PC-9 (cell line): Measurements from ENCODE around the gene OSTM1. TPM values are rescaled to one million over a fixed set of nuclear protein-coding genes. Genes with fewer than 3 reads are reported as not detected.

Source experiments
- BruUV-seq: library from RNA; stranded (reverse); fragments of 400-500 nt; replicated peaks from 2 replicates; lab custom pipeline; 2021; lab: Mats Ljungman, UMichigan
- CTCF ChIA-PET: fragments of 300-600 bp; sonication (Branson Sonifier 250); formaldehyde crosslinking; loops from one replicate; lab custom pipeline; 2022; ENCODE audit warnings: antibody characterized with exemption; lab: Charles Lee
- POLR2A ChIA-PET: fragments of 300-600 bp; sonication (Branson Sonifier 250); formaldehyde crosslinking; loops from one replicate; lab custom pipeline; 2022; ENCODE audit warnings: antibody characterized with exemption; ENCODE audit not compliant: unreplicated experiment; lab: Charles Lee
- DNase-seq, 2 experiments: peaks; one replicate each; pipeline versions ENCODE4 v3.0.0 to v3.0.0-alpha.2; 2015 to 2022; ENCODE audit warnings: mixed read lengths in 1 of 2
- H2AFZ ChIP-seq: fragments of 200-600 bp; sonication (generic); 2 replicates; pipeline ENCODE4 v1.8.1; 2017; ENCODE audit warnings: antibody characterized with exemption
- H3F3A ChIP-seq: fragments of 200-600 bp; sonication (generic); 2 replicates; pipeline ENCODE4 v1.8.1; 2017; ENCODE audit warnings: antibody characterized with exemption, mild to moderate bottlenecking, low read depth; ENCODE audit not compliant: insufficient read depth
- H3K27ac ChIP-seq: fragments of 200-600 bp; sonication (generic); 2 replicates; pipeline ENCODE4 v1.6.1; 2016; ENCODE audit warnings: mixed run types
- H3K27me3 ChIP-seq: fragments of 200-600 bp; sonication (generic); 2 replicates; pipeline ENCODE4 v1.6.1; 2016; ENCODE audit warnings: low read depth, mixed run types; ENCODE audit not compliant: insufficient read depth
- H3K36me3 ChIP-seq: fragments of 200-600 bp; sonication (generic); 2 replicates; pipeline ENCODE4 v1.6.1; 2016; ENCODE audit warnings: low read depth, mixed run types
- H3K4me1 ChIP-seq: fragments of 200-600 bp; sonication (generic); replicated peaks from 2 replicates; pipeline ENCODE4 v1.6.1; 2016; ENCODE audit warnings: mixed run types; ENCODE audit not compliant: insufficient read depth
- H3K4me2 ChIP-seq: fragments of 200-600 bp; sonication (generic); 2 replicates; pipeline ENCODE4 v1.6.1; 2017; ENCODE audit warnings: mixed run types
- H3K4me3 ChIP-seq: fragments of 200-600 bp; sonication (generic); 2 replicates; pipeline ENCODE4 v1.6.1; 2016; ENCODE audit warnings: mixed run types
- H3K79me2 ChIP-seq: fragments of 200-600 bp; sonication (generic); 2 replicates; pipeline ENCODE4 v1.6.1; 2017; ENCODE audit warnings: low read depth, mixed run types
- H3K9me2 ChIP-seq: fragments of 200-600 bp; sonication (generic); 2 replicates; pipeline ENCODE4 v1.8.1; 2017; ENCODE audit warnings: mild to moderate bottlenecking; ENCODE audit not compliant: insufficient read depth
- H3K9me3 ChIP-seq: fragments of 200-600 bp; sonication (generic); 2 replicates; pipeline ENCODE4 v1.8.1; 2016; ENCODE audit warnings: low read depth; ENCODE audit not compliant: insufficient read depth
- H4K20me1 ChIP-seq: fragments of 200-600 bp; sonication (generic); 2 replicates; pipeline ENCODE4 v1.8.1; 2017; ENCODE audit not compliant: insufficient read depth
- EZH2 ChIP-seq: fragments of 200-600 bp; sonication (generic); IDR thresholded peaks from 2 replicates; pipeline ENCODE4 v1.8.0; 2017; ENCODE audit warnings: antibody characterized with exemption, low read depth
- intact Hi-C: fragments of 100-400 bp; cut with micrococcal nuclease; formaldehyde crosslinking; loops from one replicate; pipeline ENCODE4 v1.10.0; 2022; ENCODE audit not compliant: unreplicated experiment
- total RNA-seq: library from RNA; stranded (reverse); gene quantifications from 2 replicates; pipeline ENCODE4 v1.2.3, GENCODE V29; 2021
- TF ChIP-seq, protein P1 (sequence below): fragments of 200-600 bp; sonication (generic); conservative IDR thresholded peaks from 2 replicates; pipeline ENCODE4 v1.6.1; 2017; ENCODE audit warnings: mixed run types, antibody characterized with exemption, mild to moderate bottlenecking, moderate library complexity

The OSTM1 gene
- total RNA-seq, 1 experiment from 2014 or later = 13.7 TPM

GRCh38 chr6:108051481-108051880 is 23.1 kb downstream of the OSTM1 start:
- ChIA-PET CTCF (no interaction called here), POLR2A (no interaction called here)
- TF ChIP-seq, protein P1, sequence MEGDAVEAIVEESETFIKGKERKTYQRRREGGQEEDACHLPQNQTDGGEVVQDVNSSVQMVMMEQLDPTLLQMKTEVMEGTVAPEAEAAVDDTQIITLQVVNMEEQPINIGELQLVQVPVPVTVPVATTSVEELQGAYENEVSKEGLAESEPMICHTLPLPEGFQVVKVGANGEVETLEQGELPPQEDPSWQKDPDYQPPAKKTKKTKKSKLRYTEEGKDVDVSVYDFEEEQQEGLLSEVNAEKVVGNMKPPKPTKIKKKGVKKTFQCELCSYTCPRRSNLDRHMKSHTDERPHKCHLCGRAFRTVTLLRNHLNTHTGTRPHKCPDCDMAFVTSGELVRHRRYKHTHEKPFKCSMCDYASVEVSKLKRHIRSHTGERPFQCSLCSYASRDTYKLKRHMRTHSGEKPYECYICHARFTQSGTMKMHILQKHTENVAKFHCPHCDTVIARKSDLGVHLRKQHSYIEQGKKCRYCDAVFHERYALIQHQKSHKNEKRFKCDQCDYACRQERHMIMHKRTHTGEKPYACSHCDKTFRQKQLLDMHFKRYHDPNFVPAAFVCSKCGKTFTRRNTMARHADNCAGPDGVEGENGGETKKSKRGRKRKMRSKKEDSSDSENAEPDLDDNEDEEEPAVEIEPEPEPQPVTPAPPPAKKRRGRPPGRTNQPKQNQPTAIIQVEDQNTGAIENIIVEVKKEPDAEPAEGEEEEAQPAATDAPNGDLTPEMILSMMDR = no peak
- no peak for TF ChIP-seq EZH2
- no peak overlapping the region for H3K4me2 ChIP-seq
- H3K4me1 ChIP-seq = no peaks in the 10 kb centered on the region
- H3K79me2 ChIP-seq = no peaks in the 10 kb centered on the region
- H3K27me3 ChIP-seq = no peaks in the 10 kb centered on the region
- intact Hi-C loops = no loop called here
- no peaks in the 10 kb centered on the region for H3K9me2 ChIP-seq
- DNase-seq = no peak
- H3K9me3 ChIP-seq = no peaks in the 10 kb centered on the region
- H3F3A ChIP-seq = peaks cover 13% of the 10 kb centered on the region; the same call in 1 of the 2 replicates
- H2AFZ ChIP-seq = no peak overlapping the region
- no TSS peak for BruUV-seq
- no peak overlapping the region for H3K27ac ChIP-seq
- H3K36me3 ChIP-seq = no peaks in the 10 kb centered on the region
- no peak overlapping the region for H3K4me3 ChIP-seq
- H4K20me1 ChIP-seq = peaks cover 6% of the 10 kb centered on the region; the same call in 1 of the 2 replicates

DNA sequence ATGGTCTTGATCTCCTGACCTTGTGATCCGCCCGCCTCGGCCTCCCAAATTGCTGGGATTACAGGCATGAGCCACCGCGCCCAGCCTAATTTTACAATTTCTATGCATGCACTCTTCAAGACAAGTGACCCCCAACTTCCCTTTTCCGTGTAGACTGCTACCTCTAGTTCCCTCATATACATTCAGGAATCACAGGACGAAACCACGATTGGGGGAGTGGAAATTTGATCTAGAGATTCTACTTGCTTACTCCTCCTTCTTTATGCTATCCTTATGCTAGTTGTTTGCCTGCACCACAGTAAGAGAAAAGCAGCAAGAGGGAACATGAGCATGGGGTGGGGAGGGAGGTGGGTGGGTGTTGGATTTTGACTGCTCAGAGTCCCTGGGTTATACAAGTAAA is 34.9 kb downstream of the OSTM1 start:
- no TSS peak for BruUV-seq

GRCh38 chr6:108036884-108037283 is 37.7 kb downstream of the OSTM1 start:
- POLR2A ChIA-PET = interaction anchor here (0.7 kb wide), 1 partner anchor 754 kb away, joined by 3 read pairs; no protein-coding TSS in a partner anchor

More for the DNA sequence above, 34.9 kb downstream of the OSTM1 start:
- Histone ChIP-seq H4K20me1 (no peaks in the 10 kb centered on the region), H3K27me3 (no peaks in the 10 kb centered on the region), H3K79me2 (no peaks in the 10 kb centered on the region), H3K4me2 (no peak overlapping the region), H3K4me3 (no peak overlapping the region), H3F3A (no peaks in the 10 kb centered on the region), H3K27ac (no peak overlapping the region), H3K4me1 (no peaks in the 10 kb centered on the region), H3K9me3 (no peaks in the 10 kb centered on the region), H3K9me2 (no peaks in the 10 kb centered on the region), H3K36me3 (0 out of 2 replicates have a peak, but pooled peaks cover 5% of the 10 kb centered on the region), H2AFZ (no peak overlapping the region)
- POLR2A ChIA-PET = no interaction called here
- CTCF ChIA-PET = no interaction called here
- TF ChIP-seq, protein P1 = no peak
- TF ChIP-seq EZH2 = no peak
- DNase-seq = no peak
- intact Hi-C loops = no loop called here

More at GRCh38 chr6:108036884-108037283, 37.7 kb downstream of the OSTM1 start:
- Histone ChIP-seq H3K36me3 (no peaks in the 10 kb centered on the region), H4K20me1 (no peaks in the 10 kb centered on the region), H3K9me3 (no peaks in the 10 kb centered on the region), H3K27me3 (no peaks in the 10 kb centered on the region), H3K4me3 (no peak overlapping the region), H2AFZ (no peak overlapping the region), H3K4me2 (no peak overlapping the region), H3F3A (no peaks in the 10 kb centered on the region), H3K4me1 (no peaks in the 10 kb centered on the region), H3K79me2 (no peaks in the 10 kb centered on the region), H3K27ac (no peak overlapping the region), H3K9me2 (no peaks in the 10 kb centered on the region)
- no peak for TF ChIP-seq EZH2
- TF ChIP-seq, protein P1 = no peak
- DNase-seq = no peak
- intact Hi-C loops = no loop called here
- CTCF ChIA-PET = no interaction called here
- no TSS peak for BruUV-seq
